Sigmoid colon (tissue), 4 donors: ENCODE data around the gene ERCC5.

Experiments
- POLR2A ChIP-seq, 2 donors: fragments of 450-650 bp; IDR thresholded peaks; one replicate each; pipeline ENCODE4 v1.6.1; 2016; ENCODE audit warnings: antibody characterized with exemption in 2 of 2, mild to moderate bottlenecking in 2 of 2, moderate library complexity in 2 of 2
- POLR2AphosphoS5 ChIP-seq, 4 donors: sonication (generic); formaldehyde crosslinking; IDR thresholded peaks; one replicate each; pipeline ENCODE4 v1.6.1; 2017; ENCODE audit warnings: antibody characterized with exemption in 4 of 4

GRCh38 chr13:102825400-102825799 is 20.4 kb upstream of the ERCC5 start:
- TF ChIP-seq POLR2AphosphoS5 (IDR thresholded peaks at IDR 0.05) (no peak), POLR2A (IDR thresholded peaks at IDR 0.05) (no peak)
